Panc1 (cell line): ENCODE results near the gene CCDC57. TPM values are rescaled to one million over a fixed set of nuclear protein-coding genes. Genes with fewer than 3 reads are reported as not detected.

ENCODE experiments used
- ATAC-seq: fragments of 200-7000 bp; cut with Tn5 transposase; 2 replicates; pipeline ENCODE4 v1.9.1; 2020; ENCODE audit warnings: mild to moderate bottlenecking, moderate library complexity
- BruUV-seq: library from RNA; stranded (reverse); fragments of 400-500 nt; replicated peaks from 2 replicates; lab custom pipeline; 2021; lab: Mats Ljungman, UMichigan
- CTCF ChIA-PET: fragments of 300-600 bp; sonication (Branson Sonifier 250); formaldehyde crosslinking; loops from one replicate; lab custom pipeline; 2022; ENCODE audit warnings: antibody characterized with exemption; lab: Charles Lee
- POLR2A ChIA-PET: fragments of 300-600 bp; sonication (Branson Sonifier 250); formaldehyde crosslinking; loops from one replicate; lab custom pipeline; 2022; ENCODE audit warnings: antibody characterized with exemption; lab: Charles Lee
- DNase-seq: peaks from one replicate; pipeline ENCODE4 v3.0.0-alpha.2; 2010; ENCODE audit warnings: low read depth, low spot score
- H3K27ac ChIP-seq: 2 replicates; pipeline ENCODE4 v1.5.1; 2011; ENCODE audit warnings: mild to moderate bottlenecking, low read length, inconsistent platforms
- H3K27me3 ChIP-seq: fragments of 200-500 bp; sonication (Bioruptor generic); 2 replicates; pipeline ENCODE4 v1.6.0; 2014; ENCODE audit warnings: low read length, inconsistent platforms; ENCODE audit not compliant: control insufficient read depth, insufficient read depth
- H3K36me3 ChIP-seq: fragments of 200-500 bp; sonication (Bioruptor generic); 2 replicates; pipeline ENCODE4 v1.5.1; 2014; ENCODE audit warnings: inconsistent platforms, mild to moderate bottlenecking, low read length, moderate library complexity; ENCODE audit not compliant: control insufficient read depth, insufficient read depth
- H3K4me1 ChIP-seq: 2 replicates; pipeline ENCODE4 v1.5.1; 2011; ENCODE audit warnings: inconsistent platforms, mild to moderate bottlenecking, low read length, moderate library complexity; ENCODE audit not compliant: control insufficient read depth, insufficient read depth
- H3K4me3 ChIP-seq, 2 experiments: 2 replicates each; pipeline ENCODE4 v1.5.1; 2011 to 2012; ENCODE audit warnings: low read depth in 2 of 2, low read length in 2 of 2, mild to moderate bottlenecking in 2 of 2, inconsistent platforms in 1 of 2, moderate library complexity in 1 of 2
- H3K9me3 ChIP-seq: fragments of 200-500 bp; sonication (Bioruptor generic); 2 replicates; pipeline ENCODE4 v1.5.1; 2014; ENCODE audit warnings: low read depth, mild to moderate bottlenecking, inconsistent platforms, low read length, moderate library complexity; ENCODE audit not compliant: control insufficient read depth, insufficient read depth
- CTCF ChIP-seq: fragments of 450-650 bp; IDR thresholded peaks from 2 replicates; pipeline ENCODE4 v1.5.1; 2017; ENCODE audit warnings: mild to moderate bottlenecking
- POLR2AphosphoS5 ChIP-seq: IDR thresholded peaks from 2 replicates; pipeline ENCODE4 v1.6.1; 2012; ENCODE audit warnings: mild to moderate bottlenecking, low read depth, low read length, moderate library complexity
- REST ChIP-seq, 2 experiments: IDR thresholded peaks; 2 replicates each; pipeline ENCODE4 v1.6.1; 2011 to 2012; ENCODE audit warnings: low read depth in 2 of 2, control low read depth in 1 of 2, low read length in 1 of 2, mild to moderate bottlenecking in 1 of 2, moderate library complexity in 1 of 2; ENCODE audit not compliant: insufficient read depth in 1 of 2
- SIN3A ChIP-seq: IDR thresholded peaks from 2 replicates; pipeline ENCODE4 v1.6.1; 2012; ENCODE audit warnings: low read depth, mild to moderate bottlenecking, low read length, moderate library complexity, borderline replicate concordance; ENCODE audit not compliant: insufficient read depth
- TCF7L2 ChIP-seq: IDR thresholded peaks from 2 replicates; pipeline ENCODE4 v1.6.1; 2011; ENCODE audit warnings: mild to moderate bottlenecking, low read depth, low read length, inconsistent platforms
- in situ Hi-C: cut with HindIII; loops from 2 replicates; pipeline ENCODE4 v1.10.0; 2016; ENCODE audit warnings: low sequenced_read_pairs, low pct_unique_long_range_greater_than_20kb
- intact Hi-C: fragments of 100-400 bp; cut with micrococcal nuclease; formaldehyde crosslinking; loops from one replicate; pipeline ENCODE4 v1.10.0; 2022; ENCODE audit not compliant: unreplicated experiment
- total RNA-seq: library from RNA; stranded (reverse); gene quantifications from one replicate; pipeline ENCODE4 v1.2.1, GENCODE V29; 2021; ENCODE audit not compliant: unreplicated experiment

The CCDC57 gene
- total RNA-seq, 1 experiment from 2014 or later = 63.6 TPM

- in situ Hi-C loops = no loop called here
- intact Hi-C loops = no loop called here
- POLR2A ChIA-PET = no interaction called here
Measured at GRCh38 chr17:82086941-82087906, 125.4 kb downstream of the CCDC57 start.

More at GRCh38 chr17:82086941-82087906, 125.4 kb downstream of the CCDC57 start:
- TF ChIP-seq REST (IDR thresholded peaks at IDR 0.05; ENCODE audit: insufficient read depth in 1 of 2, low read depth in 2 of 2, low read length in 1 of 2) (no peak), SIN3A (no peak), TCF7L2 (no peak), CTCF (no peak), POLR2AphosphoS5 (no peak)
- Histone ChIP-seq H3K27me3 (no peaks in the 10 kb centered on the region), H3K4me3 (no peak overlapping the region), H3K27ac (no peak overlapping the region), H3K36me3 (peaks cover 34% of the 10 kb centered on the region), H3K9me3 (no peaks in the 10 kb centered on the region), H3K4me1 (no peaks in the 10 kb centered on the region)
- DNase-seq (no peak), ATAC-seq (no peak)
- CTCF ChIA-PET = interaction anchor here (0.7 to 1.2 kb wide), 2 partner anchors 39 to 50 kb away, joined by 3 read pairs; partner anchors contain the start of gene DCXR
- no TSS peak for BruUV-seq
